ENCODE data around the gene OR4C16.

The OR4C16 gene

GRCh38 chr11:55571828-55572227 lies at the start of gene OR4C16:
Gene OR4C16 (plus strand): TSS chr11:55572128. CDS start chr11:55572128, 0 bp downstream.
- TF ChIP-seq NFIC (IDR thresholded peaks at IDR 0.05) (no peak), ZBTB7A (IDR thresholded peaks at IDR 0.05; ENCODE audit: low read depth) (no peak), TAF1 (IDR thresholded peaks at IDR 0.05; ENCODE audit: low read depth) (no peak), TEAD4 (IDR thresholded peaks at IDR 0.05) (no peak), REST (IDR thresholded peaks at IDR 0.05; ENCODE audit: low read depth) (no peak), MAX (IDR thresholded peaks at IDR 0.05) (no peak), EP300 (IDR thresholded peaks at IDR 0.05; ENCODE audit: borderline replicate concordance) (no peak), FOXM1 (IDR thresholded peaks at IDR 0.05; ENCODE audit: borderline replicate concordance, low read depth) (no peak), CREB1 (IDR thresholded peaks at IDR 0.05; ENCODE audit: low read depth) (no peak), TCF12 (IDR thresholded peaks at IDR 0.05; ENCODE audit: low read depth) (no peak), YY1 (IDR thresholded peaks at IDR 0.05; ENCODE audit: low read depth) (no peak), EGR1 (IDR thresholded peaks at IDR 0.05) (no peak), CEBPB (IDR thresholded peaks at IDR 0.05) (no peak), RAD21 (IDR thresholded peaks at IDR 0.05; ENCODE audit: low read depth) (no peak), USF1 (IDR thresholded peaks at IDR 0.05) (no peak)

- TF ChIP-seq MAX (IDR thresholded peaks at IDR 0.05) (no peak), RAD21 (IDR thresholded peaks at IDR 0.05; ENCODE audit: low read depth) (no peak), REST (IDR thresholded peaks at IDR 0.05; ENCODE audit: low read depth) (no peak)
These were observed 17.8 kb upstream of the OR4C16 start, which contains the start of gene OR4C15 for GRCh38 chr11:55554169-55554568. Gene OR4C15 (plus strand): TSS chr11:55554469. CDS start chr11:55554469, 0 bp downstream.

- TF ChIP-seq USF1 (IDR thresholded peaks at IDR 0.05) = no peak
- TF ChIP-seq MAX (IDR thresholded peaks at IDR 0.05) = no peak
- no peak for TF ChIP-seq FOXM1 (IDR thresholded peaks at IDR 0.05; ENCODE audit: borderline replicate concordance, low read depth)
These were observed 620 bp downstream of the OR4C16 start for GRCh38 chr11:55572548-55572947.

- TF ChIP-seq RAD21 (IDR thresholded peaks at IDR 0.05; ENCODE audit: low read depth) (no peak), ZBTB7A (IDR thresholded peaks at IDR 0.05; ENCODE audit: low read depth) (no peak), REST (IDR thresholded peaks at IDR 0.05; ENCODE audit: low read depth) (no peak)
These were observed 35.6 kb downstream of the OR4C16 start, which contains the start of gene OR4C11 for GRCh38 chr11:55607545-55607944. Gene OR4C11 (minus strand): TSS chr11:55607645. CDS start chr11:55604373, 3,272 bp downstream.

Data from Ishikawa (cell line).